ENCODE data around the gene BPNT1.

BPNT1 gene

DNA sequence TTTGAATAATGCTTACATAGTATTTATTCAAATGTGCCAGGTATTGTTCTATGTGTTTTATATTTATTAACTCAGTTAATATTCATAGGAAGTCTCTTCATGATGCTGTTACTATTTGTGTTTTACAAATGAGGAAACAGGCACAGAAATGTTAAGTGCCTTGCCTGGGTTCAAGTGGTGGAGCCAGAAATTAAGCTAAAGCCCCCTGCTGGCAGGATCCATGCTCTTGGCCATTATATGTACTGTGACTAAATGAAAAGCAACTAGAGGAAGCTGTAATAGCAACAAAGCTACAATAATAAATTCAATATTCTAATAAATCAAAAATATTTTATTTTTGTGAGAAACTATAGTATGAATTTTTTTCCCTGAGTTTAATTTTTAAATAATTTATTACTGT is 34.3 kb upstream of the BPNT1 start:
- Histone ChIP-seq H3K79me2 (ENCODE audit: low read length) (no peaks in the 10 kb centered on the region), H3K4me1 (ENCODE audit: low read length) (no peaks in the 10 kb centered on the region), H3K9me2 (replicated peaks; ENCODE audit: insufficient read depth, low read length) (no peaks in the 10 kb centered on the region), H3K27ac (ENCODE audit: low read length) (no peak overlapping the region), H3K9me3 (replicated peaks; ENCODE audit: insufficient read depth, low read length) (no peaks in the 10 kb centered on the region), H3K4me2 (ENCODE audit: low read depth, low read length) (no peak overlapping the region), H3K36me3 (replicated peaks; ENCODE audit: insufficient read depth, low read length) (no peaks in the 10 kb centered on the region), H3F3A (ENCODE audit: insufficient read depth, low read length) (no peaks in the 10 kb centered on the region), H4K20me1 (ENCODE audit: insufficient read depth, low read length) (no peaks in the 10 kb centered on the region), H3K9ac (ENCODE audit: low read length) (no peak overlapping the region), H3K4me3 (ENCODE audit: low read length) (no peak overlapping the region), H3K27me3 (replicated peaks; ENCODE audit: insufficient read depth, low read length) (no peaks in the 10 kb centered on the region), H2AFZ (ENCODE audit: low read length) (no peak overlapping the region)
- peak; percentile 36 for DNase-seq
- no peak for TF ChIP-seq EZH2phosphoT487 (IDR thresholded peaks at IDR 0.05; ENCODE audit: low read length)
- TF ChIP-seq, protein P1, sequence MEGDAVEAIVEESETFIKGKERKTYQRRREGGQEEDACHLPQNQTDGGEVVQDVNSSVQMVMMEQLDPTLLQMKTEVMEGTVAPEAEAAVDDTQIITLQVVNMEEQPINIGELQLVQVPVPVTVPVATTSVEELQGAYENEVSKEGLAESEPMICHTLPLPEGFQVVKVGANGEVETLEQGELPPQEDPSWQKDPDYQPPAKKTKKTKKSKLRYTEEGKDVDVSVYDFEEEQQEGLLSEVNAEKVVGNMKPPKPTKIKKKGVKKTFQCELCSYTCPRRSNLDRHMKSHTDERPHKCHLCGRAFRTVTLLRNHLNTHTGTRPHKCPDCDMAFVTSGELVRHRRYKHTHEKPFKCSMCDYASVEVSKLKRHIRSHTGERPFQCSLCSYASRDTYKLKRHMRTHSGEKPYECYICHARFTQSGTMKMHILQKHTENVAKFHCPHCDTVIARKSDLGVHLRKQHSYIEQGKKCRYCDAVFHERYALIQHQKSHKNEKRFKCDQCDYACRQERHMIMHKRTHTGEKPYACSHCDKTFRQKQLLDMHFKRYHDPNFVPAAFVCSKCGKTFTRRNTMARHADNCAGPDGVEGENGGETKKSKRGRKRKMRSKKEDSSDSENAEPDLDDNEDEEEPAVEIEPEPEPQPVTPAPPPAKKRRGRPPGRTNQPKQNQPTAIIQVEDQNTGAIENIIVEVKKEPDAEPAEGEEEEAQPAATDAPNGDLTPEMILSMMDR (IDR thresholded peaks at IDR 0.05; ENCODE audit: low read length), result peak; percentile 37
- no peak for TF ChIP-seq EZH2 (optimal IDR thresholded peaks at IDR 0.05; ENCODE audit: low read depth, low read length)

DNA sequence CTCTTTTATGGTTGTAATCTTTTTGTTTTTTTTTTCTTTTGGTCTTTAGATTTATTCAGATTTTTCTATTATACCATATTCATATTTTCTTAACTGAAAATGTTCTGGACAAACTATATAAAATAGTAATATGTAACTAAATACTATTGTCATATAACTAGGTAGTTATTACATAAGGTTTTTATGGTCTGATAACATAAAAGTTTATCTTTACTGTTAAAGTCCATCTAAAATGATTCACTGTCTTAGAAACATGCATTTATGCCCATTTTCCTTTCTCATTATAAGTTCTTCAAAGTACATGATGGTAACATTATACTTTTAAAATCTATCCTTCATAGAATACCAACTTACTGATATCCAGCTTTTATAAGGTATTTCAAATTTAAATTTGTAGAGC is 33.5 kb upstream of the BPNT1 start:
- TF ChIP-seq EZH2 (optimal IDR thresholded peaks at IDR 0.05; ENCODE audit: low read depth, low read length) (no peak), EZH2phosphoT487 (IDR thresholded peaks at IDR 0.05; ENCODE audit: low read length) (no peak)
- TF ChIP-seq, protein P1 (IDR thresholded peaks at IDR 0.05; ENCODE audit: low read length), result no peak

DNA sequence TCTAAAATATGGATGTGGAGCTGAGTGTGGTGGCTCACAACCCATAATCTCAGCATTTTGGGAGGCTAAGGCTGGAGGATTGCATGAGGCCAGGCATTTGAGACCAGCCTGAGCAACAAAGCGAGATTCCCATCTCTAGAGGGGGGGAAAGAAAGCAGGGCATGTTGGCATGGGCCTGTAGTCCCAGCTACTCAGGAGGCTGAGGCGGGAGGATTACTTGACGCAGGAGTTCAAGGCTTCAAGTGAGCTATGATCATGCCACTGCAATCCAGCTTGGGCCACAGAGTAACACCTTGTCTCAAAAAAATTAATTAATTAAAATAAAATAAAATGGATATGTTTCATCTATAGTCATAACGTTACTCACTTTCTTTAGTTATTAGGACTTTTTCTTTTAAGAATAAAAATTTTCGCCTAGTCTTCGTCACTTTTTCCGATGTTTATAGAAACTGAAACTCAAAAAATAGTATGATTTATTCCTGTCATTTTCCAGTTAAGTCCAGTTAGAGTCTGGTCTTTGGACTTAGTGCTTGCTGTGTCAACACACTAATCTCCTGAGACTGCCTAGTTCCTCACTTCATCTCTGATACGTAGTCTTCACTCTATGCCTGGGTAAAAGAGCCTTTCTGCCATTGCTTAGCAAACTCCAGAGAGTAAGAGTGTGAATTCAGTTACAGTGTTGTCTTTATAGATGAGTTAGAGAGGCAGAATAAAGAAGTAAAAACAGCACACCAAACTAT is 32.4 kb upstream of the BPNT1 start:
- TF ChIP-seq, protein P1 (IDR thresholded peaks at IDR 0.05; ENCODE audit: low read length), result no peak
- TF ChIP-seq EZH2 (optimal IDR thresholded peaks at IDR 0.05; ENCODE audit: low read depth, low read length) (no peak), EZH2phosphoT487 (IDR thresholded peaks at IDR 0.05; ENCODE audit: low read length) (no peak)
- H4K20me1 ChIP-seq (ENCODE audit: insufficient read depth, low read length), result no peaks in the 10 kb centered on the region
- no peaks in the 10 kb centered on the region for H3K4me1 ChIP-seq (ENCODE audit: low read length)
- H3K4me2 ChIP-seq (ENCODE audit: low read depth, low read length), result no peak overlapping the region
- no peaks in the 10 kb centered on the region for H3K79me2 ChIP-seq (ENCODE audit: low read length)
- H2AFZ ChIP-seq (ENCODE audit: low read length), result no peak overlapping the region
- H3F3A ChIP-seq (ENCODE audit: insufficient read depth, low read length), result no peaks in the 10 kb centered on the region
- H3K27ac ChIP-seq (ENCODE audit: low read length), result no peak overlapping the region
- no peak overlapping the region for H3K4me3 ChIP-seq (ENCODE audit: low read length)
- H3K9me3 ChIP-seq (replicated peaks; ENCODE audit: insufficient read depth, low read length), result no peaks in the 10 kb centered on the region
- no peaks in the 10 kb centered on the region; the same call in 1 of the 2 replicates for H3K36me3 ChIP-seq (replicated peaks; ENCODE audit: insufficient read depth, low read length)
- H3K9ac ChIP-seq (ENCODE audit: low read length), result no peak overlapping the region
- no peaks in the 10 kb centered on the region for H3K27me3 ChIP-seq (replicated peaks; ENCODE audit: insufficient read depth, low read length)
- no peak for DNase-seq
- H3K9me2 ChIP-seq (replicated peaks; ENCODE audit: insufficient read depth, low read length), result no peaks in the 10 kb centered on the region

More for the DNA sequence above, 33.5 kb upstream of the BPNT1 start:
- Histone ChIP-seq H2AFZ (ENCODE audit: low read length) (no peak overlapping the region), H3K4me2 (ENCODE audit: low read depth, low read length) (no peak overlapping the region), H3K4me1 (ENCODE audit: low read length) (no peaks in the 10 kb centered on the region), H3F3A (ENCODE audit: insufficient read depth, low read length) (no peaks in the 10 kb centered on the region), H3K4me3 (ENCODE audit: low read length) (no peak overlapping the region), H4K20me1 (ENCODE audit: insufficient read depth, low read length) (no peaks in the 10 kb centered on the region), H3K9me3 (replicated peaks; ENCODE audit: insufficient read depth, low read length) (no peaks in the 10 kb centered on the region), H3K27me3 (replicated peaks; ENCODE audit: insufficient read depth, low read length) (no peaks in the 10 kb centered on the region), H3K79me2 (ENCODE audit: low read length) (no peaks in the 10 kb centered on the region), H3K9me2 (replicated peaks; ENCODE audit: insufficient read depth, low read length) (no peaks in the 10 kb centered on the region), H3K36me3 (replicated peaks; ENCODE audit: insufficient read depth, low read length) (no peaks in the 10 kb centered on the region), H3K27ac (ENCODE audit: low read length) (no peak overlapping the region), H3K9ac (ENCODE audit: low read length) (no peak overlapping the region)
- no peak for DNase-seq
